LNCaP clone FGC (cell line): ENCODE data around the gene ADAMTSL2.

ENCODE experiments used
- DNase-seq: peaks from one replicate; pipeline ENCODE4 v3.0.0-alpha.2; 2011; ENCODE audit warnings: low read depth
- H3K4me3 ChIP-seq: 2 replicates; pipeline ENCODE4 v1.5.1; 2011; ENCODE audit warnings: mild to moderate bottlenecking, low read depth, low read length, control low read depth
- CTCF ChIP-seq: IDR thresholded peaks from 2 replicates; pipeline ENCODE4 v1.5.1; 2012; ENCODE audit warnings: mild to moderate bottlenecking; ENCODE audit not compliant: control insufficient read depth, insufficient read depth; ENCODE audit errors: extremely low read depth

ADAMTSL2 gene

GRCh38 chr9:133604856-133605255 is 70.4 kb downstream of the ADAMTSL2 start:
- DNase-seq: no peak

GRCh38 chr9:133605446-133605845 is 70.9 kb downstream of the ADAMTSL2 start:
- no peak overlapping the region for H3K4me3 ChIP-seq
- no peak for TF ChIP-seq CTCF

More at GRCh38 chr9:133604856-133605255, 70.4 kb downstream of the ADAMTSL2 start:
- no peak for TF ChIP-seq CTCF
- no peak overlapping the region for H3K4me3 ChIP-seq

GRCh38 chr9:133605856-133606707 is 71.6 kb downstream of the ADAMTSL2 start:
- H3K4me3 ChIP-seq: no peak overlapping the region
- no peak for DNase-seq
- TF ChIP-seq CTCF: no peak

More at GRCh38 chr9:133605446-133605845, 70.9 kb downstream of the ADAMTSL2 start:
- DNase-seq: no peak

- DNase-seq: no peak
- TF ChIP-seq CTCF: no peak
- H3K4me3 ChIP-seq: no peak overlapping the region
Observed at GRCh38 chr9:133606708-133607025, 72.2 kb downstream of the ADAMTSL2 start.

GRCh38 chr9:133607381-133607780 is 72.9 kb downstream of the ADAMTSL2 start:
- TF ChIP-seq CTCF: no peak
- DNase-seq: no peak
- no peak overlapping the region for H3K4me3 ChIP-seq

- H3K4me3 ChIP-seq: no peak overlapping the region
- TF ChIP-seq CTCF: no peak
- DNase-seq: no peak
Observed at GRCh38 chr9:133607976-133608375, 73.5 kb downstream of the ADAMTSL2 start.

- no peak for DNase-seq
- no peak overlapping the region for H3K4me3 ChIP-seq
- TF ChIP-seq CTCF: no peak
Observed at GRCh38 chr9:133608382-133608781, 73.9 kb downstream of the ADAMTSL2 start.
